ENCODE data around the gene PDE7B. TPM values are rescaled to one million over a fixed set of nuclear protein-coding genes. Genes with fewer than 3 reads are reported as not detected.

Gene PDE7B
- total and polyA plus RNA-seq, 9 of the 15 experiments (the other 6 are each of a cell fraction or from before 2014, with no cell fraction given): 0.01 TPM; not detected in 8

DNA sequence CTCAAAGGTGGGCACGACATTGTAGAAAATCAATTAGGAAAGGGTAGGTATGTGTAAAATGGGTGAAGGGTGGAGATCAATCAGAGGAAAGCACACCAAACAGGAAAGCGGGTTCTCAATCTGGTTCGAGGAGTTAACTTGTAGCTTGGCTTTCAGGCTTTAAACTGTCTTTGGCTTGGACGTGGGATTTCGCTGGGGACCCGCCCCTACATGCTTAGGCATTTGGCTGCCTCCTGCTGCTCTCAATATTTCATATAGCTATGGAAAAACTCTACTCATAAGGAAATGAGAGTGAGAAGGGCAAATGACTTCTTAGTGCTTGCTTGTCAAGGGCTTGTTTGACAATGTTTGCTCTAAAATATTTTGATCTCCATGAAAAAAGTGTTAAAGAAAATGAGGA is 38.1 kb upstream of the PDE7B start:
- in situ Hi-C loops (cut with MboI): no loop called here
- intact Hi-C loops (cut with micrococcal nuclease): no loop called here
- CTCF ChIA-PET (ENCODE audit: low intra/inter-chr PET ratio): no interaction called here
- Histone ChIP-seq H3K9me1 (ENCODE audit: control insufficient read depth, insufficient read depth, low read length) (no peaks in the 10 kb centered on the region), H2AFZ (ENCODE audit: low read depth, low read length) (no peak overlapping the region), H3K27ac (ENCODE audit: extremely low read depth, low read depth, low read length) (no peak overlapping the region), H3K9ac (ENCODE audit: insufficient read depth in 1 of 2, low read depth in 2 of 2, low read length in 2 of 2) (no peak overlapping the region), H4K20me1 (replicated peaks; ENCODE audit: control insufficient read depth, insufficient read depth, low read length) (no peaks in the 10 kb centered on the region), H3K4me2 (ENCODE audit: insufficient read depth, low read length) (no peak overlapping the region), H3K4me1 (replicated peaks in 1 of 2; ENCODE audit: control insufficient read depth in 2 of 2, insufficient read depth in 2 of 2, low read length in 2 of 2) (no peaks in the 10 kb centered on the region), H3K27me3 (ENCODE audit: control insufficient read depth in 2 of 2, insufficient read depth in 2 of 2, low read length in 2 of 2) (no peaks in the 10 kb centered on the region; a peak in 1 of 5 replicates), H3K36me3 (ENCODE audit: control insufficient read depth, insufficient read depth, low read length) (no peaks in the 10 kb centered on the region), H3K9me3 (replicated peaks; ENCODE audit: control insufficient read depth, insufficient read depth, low read depth, low read length) (no peaks in the 10 kb centered on the region), H3K79me2 (ENCODE audit: control insufficient read depth, insufficient read depth, low read length) (no peaks in the 10 kb centered on the region), H3K4me3 (no peak overlapping the region)
- TF ChIP-seq KDM1A (IDR thresholded peaks at IDR 0.05): no peak
- no peak for TF ChIP-seq TCFL5 (CRISPR knock-in tag; conservative IDR thresholded peaks at IDR 0.05)
- TF ChIP-seq FOXP4 (CRISPR knock-in tag; IDR thresholded peaks at IDR 0.05; ENCODE audit: borderline replicate concordance): no peak
- no peak for TF ChIP-seq MCM7 (IDR thresholded peaks at IDR 0.05)
- TF ChIP-seq MIER1 (IDR thresholded peaks at IDR 0.05; ENCODE audit: low read depth): no peak
- no peak for TF ChIP-seq FOXK2 (conservative IDR thresholded peaks at IDR 0.05 in 1 of 2, IDR thresholded peaks at IDR 0.05 in 1 of 2; ENCODE audit: low read depth in 2 of 2)
- TF ChIP-seq, protein P1, sequence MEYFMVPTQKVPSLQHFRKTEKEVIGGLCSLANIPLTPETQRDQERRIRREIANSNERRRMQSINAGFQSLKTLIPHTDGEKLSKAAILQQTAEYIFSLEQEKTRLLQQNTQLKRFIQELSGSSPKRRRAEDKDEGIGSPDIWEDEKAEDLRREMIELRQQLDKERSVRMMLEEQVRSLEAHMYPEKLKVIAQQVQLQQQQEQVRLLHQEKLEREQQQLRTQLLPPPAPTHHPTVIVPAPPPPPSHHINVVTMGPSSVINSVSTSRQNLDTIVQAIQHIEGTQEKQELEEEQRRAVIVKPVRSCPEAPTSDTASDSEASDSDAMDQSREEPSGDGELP (CRISPR knock-in tag; IDR thresholded peaks at IDR 0.05; ENCODE audit: borderline replicate concordance): no peak
- no peak for TF ChIP-seq RB1 (IDR thresholded peaks at IDR 0.05; ENCODE audit: low read depth)
- DNase-seq (ENCODE audit: extremely low read depth in 1 of 4, low spot score in 3 of 4): no peak
- POLR2A ChIA-PET: interaction anchor here (0.7 kb wide), 1 partner anchor 598 kb away, joined by 3 read pairs; no protein-coding TSS in a partner anchor
- no TSS peak for BruUV-seq (replicated peaks)
- no peak for ATAC-seq
- FAIRE-seq: no peak
- 1% methylated on average over 6 of the region's 6 CpGs for WGBS (ENCODE audit: insufficient coverage, low coverage, missing lambda C conversion rate)
